HepG2 (cell line): ENCODE results near the gene POLR1C.

Experiments used
- AFF4 ChIP-seq: sonication (generic); formaldehyde crosslinking; IDR thresholded peaks from 2 replicates; pipeline ENCODE4 v1.4.0; 2020; ENCODE audit warnings: missing genetic modification reagents
- CHD2 ChIP-seq: IDR thresholded peaks from 2 replicates; pipeline ENCODE4 v1.6.1; 2011; ENCODE audit warnings: low read depth, low read length, improper control_type of control experiment
- CTCF ChIP-seq: sonication (generic); formaldehyde crosslinking; IDR thresholded peaks from 2 replicates; pipeline ENCODE4 v1.5.0; 2020; ENCODE audit warnings: mild to moderate bottlenecking, missing genetic modification reagents, moderate library complexity
- KDM2A ChIP-seq: sonication (generic); formaldehyde crosslinking; IDR thresholded peaks from 2 replicates; pipeline ENCODE4 v1.4.0; 2020; ENCODE audit warnings: low read depth, missing genetic modification reagents, borderline replicate concordance
- POLR2A ChIP-seq, 2 experiments: IDR thresholded peaks; 2 replicates each; pipeline ENCODE4 v1.6.1; 2011; ENCODE audit warnings: low read depth in 2 of 2, low read length in 2 of 2, mild to moderate bottlenecking in 1 of 2, moderate library complexity in 1 of 2; ENCODE audit not compliant: insufficient read depth in 1 of 2
- RFX5 ChIP-seq: IDR thresholded peaks from 2 replicates; pipeline ENCODE4 v1.6.1; 2011; ENCODE audit warnings: low read depth, low read length, improper control_type of control experiment
- TBL1XR1 ChIP-seq: fragments of 150-350 bp; IDR thresholded peaks from 2 replicates; pipeline ENCODE4 v1.6.1; 2014; ENCODE audit warnings: borderline replicate concordance, low read length; ENCODE audit not compliant: partially characterized antibody
- ZBTB49 ChIP-seq: sonication (generic); formaldehyde crosslinking; IDR thresholded peaks from 2 replicates; pipeline ENCODE4 v1.4.0; 2020; ENCODE audit warnings: missing genetic modification reagents, borderline replicate concordance
- ZNF160 ChIP-seq: sonication (generic); formaldehyde crosslinking; IDR thresholded peaks from 2 replicates; pipeline ENCODE4 v1.8.0; 2022; ENCODE audit warnings: mild to moderate bottlenecking, inconsistent platforms, missing genetic modification reagents
- ZNF776 ChIP-seq: sonication (generic); formaldehyde crosslinking; IDR thresholded peaks from 2 replicates; pipeline ENCODE4 v1.4.0; 2020; ENCODE audit warnings: mild to moderate bottlenecking, missing genetic modification reagents

DNA sequence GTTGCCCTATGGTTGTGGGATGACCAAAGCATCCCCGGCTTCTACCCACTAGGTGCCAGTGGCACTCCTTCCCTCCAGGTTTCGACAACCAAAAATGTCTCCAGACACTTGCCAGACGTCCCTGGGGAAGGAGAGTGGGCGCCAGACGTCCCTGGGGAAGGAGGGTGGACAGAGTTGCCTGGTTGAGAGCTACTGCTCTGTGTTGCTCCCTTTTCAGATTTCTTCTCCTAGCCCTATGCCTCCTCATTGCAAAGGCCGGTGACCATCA is 19.8 kb upstream of the POLR1C start:
- TF ChIP-seq TBL1XR1 (no peak), KDM2A (CRISPR knock-in tag) (no peak), POLR2A (IDR thresholded peaks at IDR 0.05; ENCODE audit: insufficient read depth in 1 of 2, low read depth in 2 of 2, low read length in 2 of 2) (no peak), ZBTB49 (CRISPR knock-in tag) (no peak), CTCF (CRISPR knock-in tag) (no peak), ZNF160 (CRISPR knock-in tag) (no peak), ZNF776 (CRISPR knock-in tag) (no peak), AFF4 (CRISPR knock-in tag) (no peak), CHD2 (no peak), RFX5 (no peak)
